HCT116 (cell line): ENCODE measurements around the gene SLC5A7. TPM values are rescaled to one million over a fixed set of nuclear protein-coding genes. Genes with fewer than 3 reads are reported as not detected.

Source experiments
- ATAC-seq: fragments of 200-7000 bp; cut with Tn5 transposase; 2 replicates; pipeline ENCODE4 v1.9.1; 2020; ENCODE audit warnings: mild to moderate bottlenecking, moderate library complexity
- BruUV-seq: library from RNA; stranded (reverse); fragments of 400-500 nt; replicated peaks from 2 replicates; lab custom pipeline; 2021; lab: Mats Ljungman, UMichigan
- CTCF ChIA-PET: fragments of 300-600 bp; sonication (Branson Sonifier 250); formaldehyde crosslinking; loops from one replicate; lab custom pipeline; 2021; ENCODE audit warnings: antibody characterized with exemption; lab: Charles Lee
- POLR2A ChIA-PET: fragments of 300-600, 350-600 bp; sonication (Branson Sonifier 250); formaldehyde crosslinking; loops from one replicate; lab custom pipeline; 2021; ENCODE audit warnings: antibody characterized with exemption; lab: Charles Lee
- RAD21 ChIA-PET, 2 experiments: fragments of 300-600 bp; sonication (Branson Sonifier 250); formaldehyde crosslinking; loops; one replicate each; lab custom pipeline; 2023; ENCODE audit warnings: low total read pairs in 2 of 2; ENCODE audit not compliant: uncharacterized antibody in 2 of 2, unreplicated experiment in 2 of 2, low non-redundant PET in 1 of 2; lab: Charles Lee
- DNase-seq: peaks from one replicate; pipeline ENCODE4 v3.0.0-alpha.2; 2010; ENCODE audit warnings: low read depth, low spot score
- H2AFZ ChIP-seq: fragments of 200-600 bp; shearing (Covaris generic), sonication (generic); 2 replicates; pipeline ENCODE4 v1.6.1; 2017; ENCODE audit warnings: low read depth, mixed run types, mixed read lengths, antibody characterized with exemption, low read length; ENCODE audit not compliant: poor library complexity, severe bottlenecking
- H3K27ac ChIP-seq: 2 replicates; pipeline ENCODE4 v1.5.1; 2012; ENCODE audit warnings: low read depth, low read length
- H3K27me3 ChIP-seq: fragments of 200-600 bp; sonication (generic); 2 replicates; pipeline ENCODE4 v1.6.1; 2016; ENCODE audit warnings: mixed run types, low read length, mixed read lengths; ENCODE audit not compliant: insufficient read depth
- H3K36me3 ChIP-seq, 2 experiments: fragments of 200-500 bp in 1 of 2; fragments of 200-600 bp in 1 of 2; sonication (Bioruptor generic) in 1 of 2; sonication (generic) in 1 of 2; 2 replicates each; pipeline versions ENCODE4 v1.5.1 to v1.6.1; 2014 to 2016; ENCODE audit warnings: low read length in 2 of 2, inconsistent platforms in 1 of 2, mixed read lengths in 1 of 2, mixed run types in 1 of 2; ENCODE audit not compliant: insufficient read depth in 2 of 2, control insufficient read depth in 1 of 2
- H3K4me1 ChIP-seq, 2 experiments: fragments of 200-600 bp in 1 of 2; sonication (generic) in 1 of 2; 2 replicates each; pipeline versions ENCODE4 v1.5.1 to v1.6.1; 2012 to 2017; ENCODE audit warnings: low read length in 2 of 2, inconsistent platforms in 1 of 2, mild to moderate bottlenecking in 1 of 2, mixed read lengths in 1 of 2, mixed run types in 1 of 2, moderate library complexity in 1 of 2; ENCODE audit not compliant: insufficient read depth in 2 of 2, control insufficient read depth in 1 of 2
- H3K4me2 ChIP-seq: fragments of 200-600 bp; sonication (generic); 2 replicates; pipeline ENCODE4 v1.6.1; 2017; ENCODE audit warnings: mixed run types, low read length, mixed read lengths
- H3K4me3 ChIP-seq, 2 experiments: fragments of 200-600 bp in 1 of 2; sonication (generic) in 1 of 2; replicated peaks in 1 of 2; 2 replicates each; pipeline ENCODE4 v1.5.1; 2011 to 2016; ENCODE audit warnings: low read length in 2 of 2, control low read depth in 1 of 2, low read depth in 1 of 2, mild to moderate bottlenecking in 1 of 2, mixed read lengths in 1 of 2, mixed run types in 1 of 2
- H3K79me2 ChIP-seq: fragments of 200-600 bp; sonication (generic); 2 replicates; pipeline ENCODE4 v1.6.1; 2017; ENCODE audit warnings: mild to moderate bottlenecking, mixed run types, low read length, moderate library complexity, mixed read lengths; ENCODE audit not compliant: insufficient read depth
- H3K9ac ChIP-seq: fragments of 200-600 bp; sonication (generic); 2 replicates; pipeline ENCODE4 v1.6.1; 2016; ENCODE audit warnings: low read length, mixed read lengths
- H3K9me2 ChIP-seq: fragments of 200-600 bp; sonication (generic), shearing (Covaris generic); 2 replicates; pipeline ENCODE4 v1.6.1; 2017; ENCODE audit warnings: mixed run types, mild to moderate bottlenecking, moderate library complexity; ENCODE audit not compliant: insufficient read depth
- H3K9me3 ChIP-seq, 2 experiments: fragments of 200-500 bp in 1 of 2; fragments of 200-600 bp in 1 of 2; sonication (Bioruptor generic) in 1 of 2; sonication (generic) in 1 of 2; 2 replicates each; pipeline ENCODE4 v1.6.1; 2014 to 2017; ENCODE audit warnings: low read length in 2 of 2, mixed read lengths in 2 of 2, inconsistent platforms in 1 of 2, low read depth in 1 of 2, mild to moderate bottlenecking in 1 of 2, mixed run types in 1 of 2, moderate library complexity in 1 of 2; ENCODE audit not compliant: control insufficient read depth in 1 of 2, insufficient read depth in 1 of 2
- H4K20me1 ChIP-seq: fragments of 200-600 bp; sonication (generic), shearing (Covaris generic); 2 replicates; pipeline ENCODE4 v1.6.1; 2017; ENCODE audit warnings: mixed run types, mild to moderate bottlenecking, moderate library complexity; ENCODE audit not compliant: insufficient read depth
- CBX3 ChIP-seq: IDR thresholded peaks from 2 replicates; pipeline ENCODE4 v1.6.1; 2012; ENCODE audit warnings: low read depth
- EZH2 ChIP-seq: fragments of 200-600 bp; sonication (generic); IDR thresholded peaks from 2 replicates; pipeline ENCODE4 v1.6.1; 2017; ENCODE audit warnings: antibody characterized with exemption, mixed run types
- FOSL1 ChIP-seq: IDR thresholded peaks from 2 replicates; pipeline ENCODE4 v1.6.1; 2012; ENCODE audit warnings: low read depth
- SP1 ChIP-seq: IDR thresholded peaks from 2 replicates; pipeline ENCODE4 v1.6.1; 2012; ENCODE audit warnings: low read depth
- TCF7L2 ChIP-seq: IDR thresholded peaks from 2 replicates; pipeline ENCODE4 v1.7.0; 2011; ENCODE audit warnings: borderline replicate concordance, inconsistent platforms; ENCODE audit not compliant: insufficient read depth, insufficient read length; ENCODE audit errors: extremely low read depth
- intact Hi-C: fragments of 100-400 bp; cut with micrococcal nuclease; formaldehyde crosslinking; loops from 2 replicates; pipeline ENCODE4 v1.10.0; 2022
- total RNA-seq: library from RNA; stranded (reverse); gene quantifications from one replicate; pipeline ENCODE4 v1.2.1, GENCODE V29; 2021; ENCODE audit not compliant: unreplicated experiment

Gene SLC5A7
- total RNA-seq, 1 experiment from 2014 or later, result not detected

DNA sequence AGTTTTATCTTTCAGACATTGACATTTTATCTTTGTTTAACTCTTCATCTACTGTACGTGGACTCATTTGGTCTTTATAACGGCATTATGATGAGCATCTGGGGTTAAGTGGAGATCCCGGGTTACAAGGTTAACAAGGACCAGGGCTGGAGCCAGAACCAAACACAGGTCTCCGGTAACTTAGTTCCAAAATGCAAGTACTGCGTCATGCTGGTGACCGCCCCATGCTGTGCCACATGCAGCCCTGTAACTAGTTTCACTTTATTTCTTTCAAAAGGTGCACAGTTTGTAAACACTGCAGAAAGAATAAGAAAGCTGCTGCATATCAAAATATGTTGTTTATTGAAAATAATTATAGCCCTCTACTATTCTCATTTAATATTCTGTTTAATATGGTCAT, 3.1 kb downstream of the SLC5A7 start:
- ChIA-PET RAD21 (no interaction called here), CTCF (no interaction called here), POLR2A (no interaction called here)
- Histone ChIP-seq H3K36me3 (no peaks in the 10 kb centered on the region), H3K4me2 (no peak overlapping the region), H3K4me3 (no peak overlapping the region), H3K9me2 (no peaks in the 10 kb centered on the region), H3K27me3 (no peaks in the 10 kb centered on the region), H3K9ac (no peak overlapping the region), H3K27ac (no peak overlapping the region), H4K20me1 (no peaks in the 10 kb centered on the region), H3K9me3 (no peaks in the 10 kb centered on the region; a peak in 1 of 4 replicates), H3K79me2 (no peaks in the 10 kb centered on the region), H2AFZ (no peak overlapping the region), H3K4me1 (no peaks in the 10 kb centered on the region)
- BruUV-seq, result no TSS peak
- intact Hi-C loops, result no loop called here
- ATAC-seq (no peak), DNase-seq (no peak)
- TF ChIP-seq TCF7L2 (no peak), CBX3 (no peak)

- no peaks in the 10 kb centered on the region for H3K9me2 ChIP-seq
- ChIA-PET RAD21 (no interaction called here), CTCF (no interaction called here), POLR2A (no interaction called here)
- H2AFZ ChIP-seq, result no peak overlapping the region
- ATAC-seq, result no peak
- H4K20me1 ChIP-seq, result no peaks in the 10 kb centered on the region
- H3K4me3 ChIP-seq, result no peak overlapping the region
- no TSS peak for BruUV-seq
- no peaks in the 10 kb centered on the region for H3K4me1 ChIP-seq
- H3K27ac ChIP-seq, result no peak overlapping the region
- intact Hi-C loops, result no loop called here
- no peak overlapping the region for H3K9ac ChIP-seq
- no peak for TF ChIP-seq SP1
- TF ChIP-seq EZH2, result no peak
- no peak for TF ChIP-seq FOSL1
- no peak for DNase-seq
- no peaks in the 10 kb centered on the region for H3K36me3 ChIP-seq
- no peak overlapping the region for H3K4me2 ChIP-seq
- H3K27me3 ChIP-seq, result no peaks in the 10 kb centered on the region
- no peaks in the 10 kb centered on the region for H3K9me3 ChIP-seq
- H3K79me2 ChIP-seq, result no peaks in the 10 kb centered on the region
Measured at GRCh38 chr2:107990718-107991117, 4.4 kb downstream of the SLC5A7 start.
